GM19324 (cell line): ENCODE data around the gene TRIM66.

Experiments
- ATAC-seq: cut with Tn5 transposase; IDR thresholded peaks from one replicate; pipeline ENCODE4 v1.9.1; 2021; ENCODE audit warnings: mild to moderate bottlenecking, moderate library complexity; ENCODE audit not compliant: unreplicated experiment, low FRiP score

The TRIM66 gene

DNA sequence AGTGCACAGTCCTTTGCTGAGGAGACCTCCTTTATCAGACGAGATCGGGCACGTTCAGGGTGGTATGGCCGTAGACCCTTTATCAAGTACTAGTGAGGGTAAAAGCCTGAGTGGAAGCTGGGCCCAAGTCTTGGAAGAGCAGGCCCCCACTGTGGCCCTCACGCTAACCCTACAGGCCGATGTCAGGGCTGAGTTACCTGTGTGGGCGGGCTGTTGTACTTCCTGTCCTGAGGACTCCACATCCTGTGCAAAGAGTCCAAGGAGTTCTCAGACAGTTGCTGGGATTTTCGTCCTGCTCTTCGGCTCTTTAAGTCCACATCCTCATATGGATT lies 35.0 kb upstream of the TRIM66 start:
- ATAC-seq, result no peak

DNA sequence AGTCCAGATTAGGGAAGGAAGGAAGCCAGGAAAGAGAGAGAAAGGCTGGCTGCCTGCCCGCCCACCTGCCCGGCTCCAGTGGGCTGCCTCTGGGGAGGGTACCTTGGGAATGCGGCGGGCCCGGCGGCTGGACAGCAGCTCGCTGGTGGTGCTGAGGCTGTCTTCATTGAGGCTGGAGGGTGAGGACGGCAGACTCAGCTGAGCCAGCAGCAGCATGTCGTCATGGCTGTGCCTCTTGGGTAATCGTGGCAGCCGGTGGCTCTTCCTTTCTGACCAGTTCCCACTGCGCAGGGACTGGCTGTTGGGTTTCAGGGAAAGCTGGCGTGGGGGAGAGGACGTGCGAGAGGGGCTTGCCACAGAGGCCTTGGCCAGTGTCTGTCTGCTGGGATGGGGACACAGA lies 33.0 kb upstream of the TRIM66 start:
- no peak for ATAC-seq

DNA sequence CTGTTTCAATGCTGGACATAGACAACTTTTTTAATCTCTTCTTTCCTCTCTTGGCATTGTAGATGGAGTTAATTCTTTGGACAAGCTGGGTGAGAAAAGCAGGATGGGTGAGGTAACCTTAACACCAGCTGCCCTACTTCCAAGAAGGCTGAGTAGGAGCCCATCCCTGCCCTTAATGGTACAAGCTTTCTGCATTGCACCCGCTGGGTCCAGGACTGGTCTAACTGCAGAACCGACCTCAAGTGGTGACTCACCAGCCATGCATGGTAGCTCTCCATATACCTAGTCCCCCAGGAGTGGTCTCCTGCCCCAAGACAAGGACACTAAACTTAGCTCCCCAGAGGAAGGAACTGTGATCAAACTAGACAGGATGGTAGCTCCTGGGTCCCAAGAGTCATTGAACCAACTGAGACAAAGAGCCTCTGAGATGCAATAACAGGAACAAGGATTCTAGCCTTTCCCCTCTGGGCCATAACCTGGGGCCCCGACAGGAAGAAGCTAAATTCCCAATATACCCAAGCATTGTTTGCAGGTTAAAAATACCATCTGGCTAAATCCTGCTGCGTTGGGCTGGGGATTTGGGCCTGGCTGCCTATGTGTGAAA lies 32.3 kb upstream of the TRIM66 start:
- ATAC-seq, result no peak

DNA sequence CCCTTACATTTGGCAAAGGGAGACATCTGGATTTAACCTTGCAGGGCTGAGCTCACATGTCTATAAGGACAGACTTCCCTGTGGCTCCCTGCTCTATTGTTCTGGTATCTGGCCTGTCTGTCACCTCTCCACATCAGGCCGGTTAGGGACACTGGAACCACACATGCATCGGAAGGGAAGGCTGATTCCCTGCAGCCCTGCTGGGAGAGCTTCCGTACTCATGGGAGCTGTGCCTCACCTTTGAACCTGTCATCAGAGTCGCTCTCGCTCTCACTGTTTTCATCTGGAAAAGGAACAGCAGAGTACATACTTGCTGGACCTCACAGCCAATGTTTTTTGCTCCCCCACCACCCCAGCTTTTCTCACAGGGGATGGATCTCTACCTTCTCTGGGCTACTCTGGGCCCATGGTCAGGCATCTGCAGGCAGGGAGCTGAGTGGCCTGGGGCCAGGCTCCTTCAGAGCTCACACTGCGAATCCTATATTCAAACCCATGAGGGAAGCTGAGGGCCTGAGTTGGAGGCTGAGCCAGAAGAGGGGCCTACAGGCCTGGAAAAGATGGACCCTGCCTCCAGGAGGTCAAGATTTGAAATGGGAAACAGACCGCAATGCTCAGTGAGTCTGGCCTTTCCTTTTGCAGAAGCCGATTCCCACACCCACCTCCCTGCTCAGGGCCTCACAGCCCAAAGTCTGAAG lies 31.4 kb upstream of the TRIM66 start:
- no peak for ATAC-seq

DNA sequence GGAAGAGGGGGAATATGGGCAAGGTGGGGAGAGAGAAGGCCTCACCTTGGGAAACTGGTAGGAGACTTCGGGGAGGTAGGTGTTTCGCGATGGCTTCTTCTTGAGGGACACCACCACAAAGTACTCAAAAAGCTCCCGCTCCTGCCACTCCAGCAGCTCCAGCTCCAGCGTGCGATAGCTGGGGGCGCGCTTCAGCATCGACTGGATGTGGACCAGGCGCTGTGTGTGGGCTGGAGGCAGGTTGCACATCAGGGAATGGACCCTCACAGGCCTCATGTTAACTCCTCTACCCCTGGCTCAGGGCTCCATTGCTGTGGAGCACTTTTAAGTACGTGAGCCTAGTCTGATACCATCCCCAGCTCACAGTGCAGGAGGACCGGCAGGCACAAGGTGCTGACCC lies 30.0 kb upstream of the TRIM66 start:
- no peak for ATAC-seq

DNA sequence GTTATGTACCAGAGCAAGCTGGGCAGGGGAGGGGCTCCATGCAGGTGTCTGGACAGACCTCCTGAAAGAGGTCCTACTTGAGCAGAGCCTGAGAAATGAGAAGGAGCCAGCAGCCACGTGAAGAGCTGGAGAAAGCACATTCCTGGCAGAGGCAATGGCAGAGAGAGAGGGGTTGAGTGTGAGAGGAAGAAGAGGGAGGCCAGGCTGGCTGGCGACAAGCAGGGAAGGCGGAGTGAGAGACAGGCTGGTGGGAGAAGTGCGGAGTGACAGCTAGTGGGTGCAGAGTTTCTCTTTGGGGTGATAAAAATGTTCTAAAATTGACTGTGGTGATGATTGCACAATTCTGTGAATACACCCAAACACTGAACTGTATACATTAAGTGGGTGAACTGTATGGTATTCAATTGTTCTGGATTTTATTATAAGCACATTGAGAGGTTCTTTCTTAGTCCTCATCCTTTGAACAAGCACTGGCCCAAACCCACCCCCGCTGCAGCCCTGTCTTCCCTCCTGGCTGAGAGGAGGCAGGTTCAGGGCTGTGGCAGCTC lies 29.5 kb upstream of the TRIM66 start:
- ATAC-seq, result no peak

GRCh38 chr11:8709777-8710176 lies 27.3 kb upstream of the TRIM66 start:
- no peak for ATAC-seq

GRCh38 chr11:8709002-8709672 lies 26.7 kb upstream of the TRIM66 start:
- no peak for ATAC-seq

DNA sequence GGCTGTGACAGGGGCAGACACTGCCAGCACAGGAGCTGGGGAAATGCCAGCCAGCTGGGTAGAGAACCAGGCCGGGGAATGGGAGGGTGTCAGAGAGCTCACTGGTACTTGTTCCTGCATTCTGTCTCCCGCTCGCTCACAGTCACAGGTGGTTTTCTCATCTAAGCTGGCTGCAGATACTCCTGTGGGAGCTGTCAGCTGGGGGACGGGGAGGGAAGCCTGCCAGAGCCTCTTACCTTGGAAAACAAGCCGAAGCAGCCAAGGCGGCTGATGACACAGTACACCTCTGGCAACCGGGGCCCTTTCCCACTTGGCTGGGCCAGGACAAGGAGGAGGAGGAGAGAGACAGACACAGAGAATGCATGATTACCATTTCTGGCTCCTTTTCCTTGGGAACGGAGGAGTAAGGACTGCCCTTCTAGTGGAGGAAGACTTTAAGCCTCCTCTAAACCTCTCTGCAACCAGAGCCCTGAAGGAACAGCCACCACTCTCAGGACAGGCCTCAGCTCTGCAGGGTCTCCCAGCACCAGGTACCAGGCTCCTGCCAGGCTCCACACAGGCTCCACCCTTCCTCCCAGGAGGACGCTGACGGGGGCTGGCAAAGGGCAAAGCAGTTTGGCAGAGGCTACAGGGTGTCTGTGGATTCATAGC lies 25.2 kb upstream of the TRIM66 start:
- ATAC-seq, result no peak

GRCh38 chr11:8706673-8707432 lies 24.4 kb upstream of the TRIM66 start:
- no peak for ATAC-seq

DNA sequence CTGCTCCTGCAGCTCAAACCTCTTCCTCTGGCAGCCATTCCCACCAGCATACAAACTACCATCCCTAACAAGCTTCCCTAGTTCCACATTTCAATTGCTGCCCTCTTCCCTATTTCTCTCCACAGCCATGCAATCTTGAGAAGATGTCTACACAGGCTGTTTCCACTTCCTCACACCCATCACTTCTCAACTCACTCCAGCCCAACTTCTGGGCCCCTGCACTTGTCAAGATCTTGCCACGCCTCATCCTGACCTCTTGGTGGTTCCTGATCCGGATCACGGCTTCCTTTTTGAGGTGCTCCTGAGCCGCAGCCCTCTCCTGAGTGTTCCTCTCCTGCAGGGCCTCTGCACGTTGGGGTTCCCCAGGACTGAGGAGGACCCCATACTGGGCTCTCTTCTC lies 22.7 kb upstream of the TRIM66 start:
- no peak for ATAC-seq

DNA sequence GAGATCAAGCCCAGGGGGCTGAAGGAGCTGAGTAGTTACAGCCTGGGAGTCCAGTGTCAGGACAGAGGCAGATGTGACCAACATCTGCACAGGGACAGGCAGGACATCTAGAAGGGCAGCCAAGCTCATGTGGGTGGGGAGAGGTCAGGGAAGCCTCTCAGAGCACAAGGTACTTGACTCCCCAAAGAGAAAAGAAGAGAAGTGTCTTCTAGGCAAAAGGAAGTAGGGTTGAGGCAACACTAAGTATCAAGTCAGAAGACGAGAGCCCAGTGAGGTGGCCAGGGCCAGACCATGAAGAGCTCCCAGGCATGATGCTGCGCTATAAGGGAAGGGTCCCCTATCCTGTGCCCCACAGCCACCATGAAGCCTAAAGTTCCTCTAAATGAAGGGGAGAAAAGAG lies 21.7 kb upstream of the TRIM66 start:
- ATAC-seq, result no peak

GRCh38 chr11:8702598-8702915 lies 20.1 kb upstream of the TRIM66 start:
- ATAC-seq, result no peak

GRCh38 chr11:8701891-8702597 lies 19.6 kb upstream of the TRIM66 start:
- no peak for ATAC-seq

- ATAC-seq, result no peak
Measured at GRCh38 chr11:8699903-8700302, 17.4 kb upstream of the TRIM66 start.

GRCh38 chr11:8698917-8699441 lies 16.5 kb upstream of the TRIM66 start:
- ATAC-seq, result no peak

DNA sequence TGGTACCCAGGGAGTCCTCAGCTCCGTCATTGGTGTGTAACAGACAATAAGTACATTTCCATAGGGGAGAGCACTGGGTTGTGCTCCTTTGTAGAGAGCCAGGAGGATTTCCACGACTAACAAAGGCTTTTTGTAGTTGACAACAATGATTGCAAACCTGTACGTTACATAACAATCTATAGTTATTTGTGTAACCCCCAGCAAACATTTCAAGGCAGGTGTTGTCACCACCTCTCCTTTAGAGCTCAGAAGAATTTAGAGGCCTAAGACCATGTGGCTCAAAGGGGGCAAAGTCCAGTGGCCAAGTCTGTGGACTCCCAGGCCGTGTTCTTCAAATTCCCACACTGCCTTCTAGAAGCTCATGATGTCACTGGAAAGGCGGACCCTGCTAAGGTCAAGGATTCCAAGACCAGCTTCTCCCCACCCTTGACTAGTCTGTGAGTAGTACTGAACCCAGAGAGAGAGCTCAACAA lies 15.9 kb upstream of the TRIM66 start:
- no peak for ATAC-seq

- no peak for ATAC-seq
Measured at GRCh38 chr11:8697054-8697453, 14.6 kb upstream of the TRIM66 start.

- ATAC-seq, result no peak
Measured at GRCh38 chr11:8694137-8694536, 11.7 kb upstream of the TRIM66 start.

- no peak for ATAC-seq
Measured at GRCh38 chr11:8693555-8693954, 11.1 kb upstream of the TRIM66 start.
